Right cardiac atrium (tissue), 5 donors: ENCODE measurements around the gene ADH6. TPM values are rescaled to one million over a fixed set of nuclear protein-coding genes. Genes with fewer than 3 reads are reported as not detected.
"Not testable (repeated sequence)": the region's sequence is repeated elsewhere in the genome, so short reads cannot be mapped to it uniquely, and the experiment has no call there.

Experiments used
- ATAC-seq, 2 donors: fragments of 200-7000 bp; cut with Tn5 transposase; one replicate each; pipeline versions ENCODE4 v1.8.0 to v1.9.1; 2020; ENCODE audit warnings: moderate library complexity in 2 of 2, mild to moderate bottlenecking in 1 of 2
- DNase-seq, 3 donors: peaks; one replicate each; pipeline ENCODE4 v3.0.0-alpha.2; 2020
- H3K27ac ChIP-seq: one replicate; pipeline ENCODE4 v1.5.1; 2013; ENCODE audit warnings: mild to moderate bottlenecking, low read length, control low read depth, moderate library complexity
- H3K27me3 ChIP-seq: one replicate; pipeline ENCODE4 v1.6.1; 2013; ENCODE audit not compliant: control insufficient read depth, insufficient read depth
- H3K4me1 ChIP-seq: one replicate; pipeline ENCODE4 v1.6.1; 2013; ENCODE audit warnings: low read length; ENCODE audit not compliant: control insufficient read depth, insufficient read depth
- H3K4me3 ChIP-seq: one replicate; pipeline ENCODE4 v1.5.1; 2013; ENCODE audit warnings: low read length, control low read depth
- H3K9me3 ChIP-seq: one replicate; pipeline ENCODE4 v1.6.1; 2013; ENCODE audit warnings: low read length; ENCODE audit not compliant: control insufficient read depth
- WGBS: extraction: QIAGEN DNeasy Blood & Tissue Kit; methylation state at CpG from one replicate; pipeline ENCODE4 v1.1.7; 2013; 5-methylcytosine and 5-hydroxymethylcytosine counted together
- intact Hi-C, 4 donors: fragments of 100-400 bp; cut with DNase I; formaldehyde crosslinking; loops; one replicate each; pipeline versions ENCODE4 v1.11.0 to v1.14.0; 2022 to 2023
- long read RNA-seq, 4 donors: library from polyadenylated mRNA; unstranded; transcript quantifications; one replicate each; pipeline ENCODE4 v2.0.0, GENCODE V29; 2020 to 2021
- polyA plus RNA-seq: library from polyadenylated mRNA; stranded (reverse); fragments of 200-250 nt; gene quantifications from one replicate; pipeline ENCODE4 v1.2.3, GENCODE V29; 2013
- total RNA-seq, 4 donors: library from RNA; stranded (reverse); fragmentation: NEBNext Ultra II Directional; extraction: Animal tissue kit (Norgen Biotek cat#: 25700); gene quantifications; one replicate each; pipeline ENCODE4 v1.2.1, GENCODE V29; 2021
- donor health status: healthy with polysubstance abuse.
- donor health status: DM: no; HTN: yes; CAD: no.
- donor health status: DM: no; HTN: no; CAD: no.
- donor health status: DM: no; HTN: yes; CAD: no; lungs with severe emphysema.
- donor health status: DM: yes; HTN: yes; CAD: no.

ADH6 gene
- total RNA-seq, result not detected
- not detected for polyA plus RNA-seq
- long read RNA-seq, donor 1, result 0 reads
- long read RNA-seq, donor 2, result 0 reads
- long read RNA-seq, donor 3, result 0 reads
- long read RNA-seq, donor 4, result 0 reads

GRCh38 chr4:99219072-99219471 is at the start of gene ADH6:
Gene ADH6 (minus strand): TSS chr4:99219246. CDS start chr4:99219152, 94 bp downstream.
- intact Hi-C loops, result no loop called here
- H3K4me1 ChIP-seq, result no peaks in the 10 kb centered on the region
- DNase-seq (no peak), ATAC-seq (no peak)
- 87% methylated on average over 3 of the region's 3 CpGs for WGBS
- H3K27ac ChIP-seq, result no peak within 1 kb of the TSS
- H3K4me3 ChIP-seq, result no peak within 1 kb of the TSS
- H3K9me3 ChIP-seq, result no peaks in the 10 kb centered on the region
- no peaks in the 10 kb centered on the region for H3K27me3 ChIP-seq

GRCh38 chr4:99264927-99265326 is 45.9 kb upstream of the ADH6 start:
- H3K27ac ChIP-seq, result no peak overlapping the region
- no peaks in the 10 kb centered on the region for H3K9me3 ChIP-seq
- intact Hi-C loops, result no loop called here
- no peaks in the 10 kb centered on the region for H3K27me3 ChIP-seq
- DNase-seq (no peak), ATAC-seq (no peak)
- H3K4me1 ChIP-seq, result no peaks in the 10 kb centered on the region
- no peak overlapping the region for H3K4me3 ChIP-seq

DNA sequence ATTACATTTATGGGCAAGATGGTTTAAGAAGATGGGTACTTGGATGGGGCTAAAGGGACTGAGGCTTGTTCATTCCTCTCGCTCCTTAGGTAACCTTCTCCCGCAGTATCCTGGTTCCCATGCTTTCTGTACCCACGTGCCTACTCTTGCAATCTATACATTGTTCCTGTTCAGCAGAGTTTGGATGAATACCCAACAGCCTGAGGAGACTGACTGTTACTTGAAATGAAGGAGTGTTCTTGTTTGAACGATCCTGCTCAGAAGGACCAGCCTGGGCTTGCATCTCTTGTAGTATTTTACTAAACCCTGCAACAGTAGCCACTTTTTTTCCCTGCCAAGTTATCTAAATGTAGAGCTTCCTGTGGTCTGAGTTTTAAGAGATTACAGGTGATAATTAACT is 33.7 kb upstream of the ADH6 start:
- ATAC-seq, result no peak
- 87% methylated on average over 4 of the region's 4 CpGs for WGBS
- no peaks in the 10 kb centered on the region for H3K9me3 ChIP-seq
- no peaks in the 10 kb centered on the region for H3K27me3 ChIP-seq
- no peak overlapping the region for H3K4me3 ChIP-seq
- no peaks in the 10 kb centered on the region for H3K4me1 ChIP-seq
- DNase-seq, result no peak
- no peak overlapping the region for H3K27ac ChIP-seq
- intact Hi-C loops, result no loop called here

- WGBS, result 75% methylated on average over 1 of the region's 1 CpG
- DNase-seq (no peak), ATAC-seq (no peak)
- Histone ChIP-seq H3K4me3 (no peak overlapping the region), H3K4me1 (no peaks in the 10 kb centered on the region), H3K27me3 (no peaks in the 10 kb centered on the region), H3K9me3 (no peaks in the 10 kb centered on the region), H3K27ac (no peak overlapping the region)
- intact Hi-C loops, result no loop called here
Measured at GRCh38 chr4:99248714-99249113, 29.7 kb upstream of the ADH6 start.

- 31% methylated on average over 1 of the region's 1 CpG for WGBS
- intact Hi-C loops, result no loop called here
Measured at GRCh38 chr4:99235955-99236354, 16.9 kb upstream of the ADH6 start.

DNA sequence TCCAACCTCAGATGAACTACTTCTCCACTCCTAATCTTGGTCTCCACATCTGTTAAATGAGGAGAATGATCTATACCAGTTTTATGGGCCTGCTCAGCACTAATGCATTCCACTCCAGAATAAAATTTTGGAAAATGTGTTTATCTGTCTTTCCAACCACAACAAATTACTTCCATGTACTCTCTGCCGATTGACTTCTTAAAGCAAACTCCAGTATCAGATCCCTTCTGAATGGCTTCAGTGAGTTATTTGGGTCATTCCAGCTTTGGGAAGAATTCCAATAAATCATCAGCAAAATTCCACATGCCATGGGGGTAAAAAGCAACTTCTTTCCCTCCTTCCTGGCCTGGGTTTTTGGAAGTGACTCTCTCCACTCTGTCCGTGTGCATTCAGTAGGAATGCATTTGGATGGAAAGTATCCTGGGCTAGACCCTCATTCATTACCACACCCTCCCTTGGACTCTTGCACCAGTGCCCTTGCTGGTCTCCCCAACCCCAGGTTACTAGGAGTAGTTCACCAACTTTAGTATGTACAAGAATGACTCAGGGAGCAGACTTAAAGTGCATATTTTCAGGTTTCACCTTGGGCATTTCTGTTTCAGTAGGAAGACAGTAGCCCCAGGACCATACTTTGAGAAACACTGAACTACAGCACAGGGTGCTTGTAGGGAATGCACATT is 15.4 kb upstream of the ADH6 start:
- ATAC-seq (no peak), DNase-seq (no peak)
- Histone ChIP-seq H3K27me3 (no peaks in the 10 kb centered on the region), H3K4me1 (no peaks in the 10 kb centered on the region), H3K4me3 (no peak overlapping the region), H3K27ac (no peak overlapping the region), H3K9me3 (no peaks in the 10 kb centered on the region)
- intact Hi-C loops, result no loop called here
- 57% methylated on average over 2 of the region's 2 CpGs for WGBS

More at GRCh38 chr4:99235955-99236354, 16.9 kb upstream of the ADH6 start:
- DNase-seq (no peak), ATAC-seq (no peak)
- Histone ChIP-seq H3K4me1 (no peaks in the 10 kb centered on the region), H3K9me3 (no peaks in the 10 kb centered on the region), H3K4me3 (no peak overlapping the region), H3K27ac (no peak overlapping the region), H3K27me3 (no peaks in the 10 kb centered on the region)

DNA sequence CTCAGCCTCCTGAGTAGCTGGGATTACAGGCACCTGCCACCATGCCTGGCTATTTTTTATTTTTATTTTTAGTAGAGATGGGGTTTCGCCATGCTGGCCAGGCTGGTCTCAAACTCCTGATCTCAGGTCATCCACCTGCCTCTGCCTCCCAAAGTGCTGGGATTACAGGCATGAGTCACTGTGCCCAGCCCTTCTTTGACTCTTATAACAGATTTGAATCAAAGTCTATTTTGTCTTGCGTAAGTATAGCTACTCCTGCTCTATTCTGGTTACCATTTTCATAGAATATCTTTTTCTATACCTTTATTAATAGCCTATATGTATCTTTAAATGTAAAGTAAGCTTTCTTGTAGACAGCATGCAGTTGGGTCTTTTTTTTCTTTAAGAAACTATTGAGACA is 14.4 kb upstream of the ADH6 start:
- H3K4me3 ChIP-seq, H3K27me3 ChIP-seq, H3K9me3 ChIP-seq, DNase-seq, H3K4me1 ChIP-seq, ATAC-seq, intact Hi-C loops, H3K27ac ChIP-seq: not testable (repeated sequence)
- 82% methylated on average over 2 of the region's 2 CpGs for WGBS

- H3K27me3 ChIP-seq, H3K27ac ChIP-seq, intact Hi-C loops, H3K4me3 ChIP-seq, DNase-seq, H3K4me1 ChIP-seq, ATAC-seq, H3K9me3 ChIP-seq: not testable (repeated sequence)
- WGBS, result 83% methylated on average over 1 of the region's 1 CpG
Measured at GRCh38 chr4:99228706-99229105, 9.7 kb upstream of the ADH6 start.

- 81% methylated on average over 4 of the region's 4 CpGs for WGBS
- H3K9me3 ChIP-seq, H3K4me3 ChIP-seq, H3K27ac ChIP-seq, DNase-seq, H3K4me1 ChIP-seq, H3K27me3 ChIP-seq, ATAC-seq, intact Hi-C loops: not testable (repeated sequence)
Measured at GRCh38 chr4:99227646-99228045, 8.6 kb upstream of the ADH6 start.

GRCh38 chr4:99221980-99222379 is 2.9 kb upstream of the ADH6 start:
- Histone ChIP-seq H3K9me3 (no peaks in the 10 kb centered on the region), H3K4me3 (no peak overlapping the region), H3K4me1 (no peaks in the 10 kb centered on the region), H3K27me3 (no peaks in the 10 kb centered on the region), H3K27ac (no peak overlapping the region)
- 35% methylated on average over 1 of the region's 1 CpG for WGBS
- intact Hi-C loops, result no loop called here
- ATAC-seq, result no peak
- no peak for DNase-seq

DNA sequence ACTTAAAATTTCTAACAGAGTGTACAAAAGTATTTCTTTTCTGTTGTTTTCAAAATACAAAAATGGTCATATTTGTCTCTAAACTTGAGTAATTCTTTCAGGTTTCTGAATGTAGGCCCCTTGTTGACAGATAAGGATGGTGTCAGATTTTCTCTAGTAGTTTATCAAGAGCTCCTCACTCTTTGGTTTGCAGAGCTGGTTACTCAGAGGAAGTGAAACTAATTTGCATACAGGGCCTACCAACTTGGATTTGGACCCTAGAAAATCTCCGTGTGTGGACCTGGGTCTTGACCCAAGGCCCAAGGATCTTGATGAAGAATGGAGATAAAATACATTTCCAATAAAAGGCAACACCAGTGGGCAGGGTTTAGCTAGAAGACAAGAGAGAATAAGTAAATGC is 433 bp upstream of the ADH6 start:
- no peaks in the 10 kb centered on the region for H3K27me3 ChIP-seq
- no peaks in the 10 kb centered on the region for H3K4me1 ChIP-seq
- 43% methylated on average over 1 of the region's 1 CpG for WGBS
- ATAC-seq (no peak), DNase-seq (no peak)
- no peak overlapping the region for H3K27ac ChIP-seq
- H3K4me3 ChIP-seq, result no peak overlapping the region
- intact Hi-C loops, result no loop called here
- no peaks in the 10 kb centered on the region for H3K9me3 ChIP-seq

DNA sequence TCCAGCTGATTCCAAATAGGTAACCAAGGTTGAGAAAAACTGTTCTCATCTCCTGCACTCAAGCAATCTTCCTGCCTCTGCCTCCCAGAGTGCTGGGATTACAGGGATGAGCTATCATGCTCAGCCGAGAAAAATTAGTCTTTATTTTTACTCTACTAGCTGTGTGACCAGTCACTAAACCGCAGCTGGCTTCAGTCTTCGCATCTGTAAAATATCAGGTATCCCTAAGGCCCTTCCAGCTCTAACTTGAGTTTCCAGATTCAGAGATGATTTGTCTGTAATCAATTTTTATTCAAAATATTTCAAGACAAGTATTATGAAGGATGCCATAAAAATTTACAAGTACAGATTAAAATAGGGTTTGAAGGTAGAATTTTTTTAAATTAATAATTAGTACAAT is 3.5 kb downstream of the ADH6 start:
- H3K9me3 ChIP-seq, result no peaks in the 10 kb centered on the region
- DNase-seq (no peak), ATAC-seq (no peak)
- 86% methylated on average over 3 of the region's 3 CpGs for WGBS
- intact Hi-C loops, result no loop called here
- no peak overlapping the region for H3K4me3 ChIP-seq
- H3K27ac ChIP-seq, result no peak overlapping the region
- no peaks in the 10 kb centered on the region for H3K27me3 ChIP-seq
- no peaks in the 10 kb centered on the region for H3K4me1 ChIP-seq
